ENCODE data around the gene SORBS2. TPM values are rescaled to one million over a fixed set of nuclear protein-coding genes. Genes with fewer than 3 reads are reported as not detected.

Gene SORBS2
- total RNA-seq, 1 experiment from 2014 or later = 0.34 TPM

DNA sequence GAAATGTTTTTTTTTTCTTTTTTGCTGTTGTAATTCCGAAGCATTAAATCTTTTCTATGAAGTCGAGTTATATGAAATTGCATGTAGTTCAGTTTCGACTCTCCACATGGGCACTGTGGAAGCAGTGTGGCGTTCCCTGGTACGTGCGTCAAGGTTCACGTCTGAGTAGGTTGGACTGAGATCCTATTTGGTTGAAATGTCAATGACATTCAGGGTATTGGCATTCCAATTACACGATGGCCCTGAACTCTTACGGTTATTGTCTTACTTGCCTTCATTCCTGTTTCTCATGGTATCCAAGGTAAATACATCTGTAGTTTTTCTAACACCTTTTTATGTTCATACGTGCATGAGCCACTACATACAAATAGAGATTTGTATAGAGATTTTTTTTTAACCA lies 128.8 kb downstream of the SORBS2 start:
- H4K20me1 ChIP-seq (ENCODE audit: insufficient read depth) = no peaks in the 10 kb centered on the region
- no peak overlapping the region for H3K4me2 ChIP-seq (ENCODE audit: low read length)
- no peak for DNase-seq (ENCODE audit: low read depth, low spot score)
- no peak overlapping the region for H2AFZ ChIP-seq (ENCODE audit: low read depth, low read length, poor library complexity, severe bottlenecking)
- H3K9me2 ChIP-seq (ENCODE audit: insufficient read depth) = no peaks in the 10 kb centered on the region
- ChIA-PET POLR2A (no interaction called here), CTCF (no interaction called here), RAD21 (ENCODE audit: low non-redundant PET in 1 of 2, low total read pairs in 2 of 2, uncharacterized antibody in 2 of 2, unreplicated experiment in 2 of 2) (no interaction called here)
- intact Hi-C loops (cut with micrococcal nuclease) = no loop called here
- H3K27ac ChIP-seq (ENCODE audit: low read depth, low read length) = no peak overlapping the region
- no TSS peak for BruUV-seq (replicated peaks)
- no peaks in the 10 kb centered on the region for H3K4me1 ChIP-seq (ENCODE audit: control insufficient read depth in 1 of 2, insufficient read depth in 2 of 2, low read length in 2 of 2)
- TF ChIP-seq, protein P1, sequence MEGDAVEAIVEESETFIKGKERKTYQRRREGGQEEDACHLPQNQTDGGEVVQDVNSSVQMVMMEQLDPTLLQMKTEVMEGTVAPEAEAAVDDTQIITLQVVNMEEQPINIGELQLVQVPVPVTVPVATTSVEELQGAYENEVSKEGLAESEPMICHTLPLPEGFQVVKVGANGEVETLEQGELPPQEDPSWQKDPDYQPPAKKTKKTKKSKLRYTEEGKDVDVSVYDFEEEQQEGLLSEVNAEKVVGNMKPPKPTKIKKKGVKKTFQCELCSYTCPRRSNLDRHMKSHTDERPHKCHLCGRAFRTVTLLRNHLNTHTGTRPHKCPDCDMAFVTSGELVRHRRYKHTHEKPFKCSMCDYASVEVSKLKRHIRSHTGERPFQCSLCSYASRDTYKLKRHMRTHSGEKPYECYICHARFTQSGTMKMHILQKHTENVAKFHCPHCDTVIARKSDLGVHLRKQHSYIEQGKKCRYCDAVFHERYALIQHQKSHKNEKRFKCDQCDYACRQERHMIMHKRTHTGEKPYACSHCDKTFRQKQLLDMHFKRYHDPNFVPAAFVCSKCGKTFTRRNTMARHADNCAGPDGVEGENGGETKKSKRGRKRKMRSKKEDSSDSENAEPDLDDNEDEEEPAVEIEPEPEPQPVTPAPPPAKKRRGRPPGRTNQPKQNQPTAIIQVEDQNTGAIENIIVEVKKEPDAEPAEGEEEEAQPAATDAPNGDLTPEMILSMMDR (IDR thresholded peaks at IDR 0.05 in 2 of 3, conservative IDR thresholded peaks at IDR 0.05 in 1 of 3; ENCODE audit: borderline replicate concordance in 1 of 3, insufficient read depth in 1 of 3, low read depth in 2 of 3, low read length in 2 of 3) = no peak
- no peak for TF ChIP-seq JUND (IDR thresholded peaks at IDR 0.05)
- TF ChIP-seq, protein P2, sequence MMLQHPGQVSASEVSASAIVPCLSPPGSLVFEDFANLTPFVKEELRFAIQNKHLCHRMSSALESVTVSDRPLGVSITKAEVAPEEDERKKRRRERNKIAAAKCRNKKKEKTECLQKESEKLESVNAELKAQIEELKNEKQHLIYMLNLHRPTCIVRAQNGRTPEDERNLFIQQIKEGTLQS (IDR thresholded peaks at IDR 0.05) = no peak
- TF ChIP-seq CEBPB (IDR thresholded peaks at IDR 0.05; ENCODE audit: low read depth) = no peak
- no peak for TF ChIP-seq SP1 (IDR thresholded peaks at IDR 0.05; ENCODE audit: low read depth)
- TF ChIP-seq, protein P3, sequence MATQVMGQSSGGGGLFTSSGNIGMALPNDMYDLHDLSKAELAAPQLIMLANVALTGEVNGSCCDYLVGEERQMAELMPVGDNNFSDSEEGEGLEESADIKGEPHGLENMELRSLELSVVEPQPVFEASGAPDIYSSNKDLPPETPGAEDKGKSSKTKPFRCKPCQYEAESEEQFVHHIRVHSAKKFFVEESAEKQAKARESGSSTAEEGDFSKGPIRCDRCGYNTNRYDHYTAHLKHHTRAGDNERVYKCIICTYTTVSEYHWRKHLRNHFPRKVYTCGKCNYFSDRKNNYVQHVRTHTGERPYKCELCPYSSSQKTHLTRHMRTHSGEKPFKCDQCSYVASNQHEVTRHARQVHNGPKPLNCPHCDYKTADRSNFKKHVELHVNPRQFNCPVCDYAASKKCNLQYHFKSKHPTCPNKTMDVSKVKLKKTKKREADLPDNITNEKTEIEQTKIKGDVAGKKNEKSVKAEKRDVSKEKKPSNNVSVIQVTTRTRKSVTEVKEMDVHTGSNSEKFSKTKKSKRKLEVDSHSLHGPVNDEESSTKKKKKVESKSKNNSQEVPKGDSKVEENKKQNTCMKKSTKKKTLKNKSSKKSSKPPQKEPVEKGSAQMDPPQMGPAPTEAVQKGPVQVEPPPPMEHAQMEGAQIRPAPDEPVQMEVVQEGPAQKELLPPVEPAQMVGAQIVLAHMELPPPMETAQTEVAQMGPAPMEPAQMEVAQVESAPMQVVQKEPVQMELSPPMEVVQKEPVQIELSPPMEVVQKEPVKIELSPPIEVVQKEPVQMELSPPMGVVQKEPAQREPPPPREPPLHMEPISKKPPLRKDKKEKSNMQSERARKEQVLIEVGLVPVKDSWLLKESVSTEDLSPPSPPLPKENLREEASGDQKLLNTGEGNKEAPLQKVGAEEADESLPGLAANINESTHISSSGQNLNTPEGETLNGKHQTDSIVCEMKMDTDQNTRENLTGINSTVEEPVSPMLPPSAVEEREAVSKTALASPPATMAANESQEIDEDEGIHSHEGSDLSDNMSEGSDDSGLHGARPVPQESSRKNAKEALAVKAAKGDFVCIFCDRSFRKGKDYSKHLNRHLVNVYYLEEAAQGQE (IDR thresholded peaks at IDR 0.05; ENCODE audit: low read depth) = no peak
- TF ChIP-seq SIN3A (IDR thresholded peaks at IDR 0.05; ENCODE audit: low read depth) = no peak
- TF ChIP-seq FOSL1 (IDR thresholded peaks at IDR 0.05; ENCODE audit: low read depth) = no peak
- no peak for TF ChIP-seq YY1 (IDR thresholded peaks at IDR 0.05; ENCODE audit: extremely low read depth, insufficient replicate concordance, low read depth, low read length)
- TF ChIP-seq POLR2AphosphoS5 (IDR thresholded peaks at IDR 0.05; ENCODE audit: low read depth, low read length) = no peak
- TF ChIP-seq, protein P4, sequence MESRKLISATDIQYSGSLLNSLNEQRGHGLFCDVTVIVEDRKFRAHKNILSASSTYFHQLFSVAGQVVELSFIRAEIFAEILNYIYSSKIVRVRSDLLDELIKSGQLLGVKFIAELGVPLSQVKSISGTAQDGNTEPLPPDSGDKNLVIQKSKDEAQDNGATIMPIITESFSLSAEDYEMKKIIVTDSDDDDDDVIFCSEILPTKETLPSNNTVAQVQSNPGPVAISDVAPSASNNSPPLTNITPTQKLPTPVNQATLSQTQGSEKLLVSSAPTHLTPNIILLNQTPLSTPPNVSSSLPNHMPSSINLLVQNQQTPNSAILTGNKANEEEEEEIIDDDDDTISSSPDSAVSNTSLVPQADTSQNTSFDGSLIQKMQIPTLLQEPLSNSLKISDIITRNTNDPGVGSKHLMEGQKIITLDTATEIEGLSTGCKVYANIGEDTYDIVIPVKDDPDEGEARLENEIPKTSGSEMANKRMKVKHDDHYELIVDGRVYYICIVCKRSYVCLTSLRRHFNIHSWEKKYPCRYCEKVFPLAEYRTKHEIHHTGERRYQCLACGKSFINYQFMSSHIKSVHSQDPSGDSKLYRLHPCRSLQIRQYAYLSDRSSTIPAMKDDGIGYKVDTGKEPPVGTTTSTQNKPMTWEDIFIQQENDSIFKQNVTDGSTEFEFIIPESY (IDR thresholded peaks at IDR 0.05; ENCODE audit: extremely low read depth, insufficient replicate concordance, low read length) = no peak
- TF ChIP-seq CBX3 (IDR thresholded peaks at IDR 0.05; ENCODE audit: low read depth) = no peak
- TF ChIP-seq RAD21 (IDR thresholded peaks at IDR 0.05; ENCODE audit: low read depth) = no peak
- TF ChIP-seq EZH2phosphoT487 (IDR thresholded peaks at IDR 0.05; ENCODE audit: borderline replicate concordance) = no peak
- TF ChIP-seq ELF1 (IDR thresholded peaks at IDR 0.05; ENCODE audit: borderline replicate concordance, low read depth) = no peak
- no peak for TF ChIP-seq EGR1 (IDR thresholded peaks at IDR 0.05; ENCODE audit: low read depth)
- ATAC-seq = no peak
- no peaks in the 10 kb centered on the region for H3K27me3 ChIP-seq (ENCODE audit: insufficient read depth, low read length)
- no peaks in the 10 kb centered on the region for H3K36me3 ChIP-seq (ENCODE audit: control insufficient read depth in 1 of 2, insufficient read depth in 2 of 2, low read length in 2 of 2)
- no peaks in the 10 kb centered on the region for H3K79me2 ChIP-seq (ENCODE audit: insufficient read depth, low read length)
- H3K4me3 ChIP-seq (replicated peaks in 1 of 2; ENCODE audit: low read depth in 1 of 2, low read length in 2 of 2) = no peak overlapping the region
- H3K9ac ChIP-seq (ENCODE audit: low read length) = no peak overlapping the region
- H3K9me3 ChIP-seq (ENCODE audit: control insufficient read depth in 1 of 2, insufficient read depth in 1 of 2, low read depth in 1 of 2, low read length in 2 of 2) = no peaks in the 10 kb centered on the region
